GM12878 (cell line): ENCODE measurements around the gene ARHGAP20. TPM values are rescaled to one million over a fixed set of nuclear protein-coding genes. Genes with fewer than 3 reads are reported as not detected.

Source experiments
- ATAC-seq: fragments of 200-7000 bp; cut with Tn5 transposase; 3 replicates; pipeline ENCODE4 v1.9.1; 2020; ENCODE audit warnings: mild to moderate bottlenecking, moderate library complexity
- BruUV-seq: library from RNA; stranded (reverse); fragments of 400-500 nt; replicated peaks from 2 replicates; lab custom pipeline; 2021; lab: Mats Ljungman, UMichigan
- CTCF ChIA-PET: fragments of 300-600 bp; sonication (Branson Sonifier 250); formaldehyde crosslinking; extraction: SDS; loops from one replicate; lab custom pipeline; 2021; ENCODE audit warnings: inconsistent platforms; lab: Yijun Ruan, JAX
- POLR2A ChIA-PET: fragments of 350-600 bp; formaldehyde crosslinking; extraction: SDS; loops from one replicate; lab custom pipeline; 2021; ENCODE audit warnings: inconsistent platforms; lab: Charles Lee
- RAD21 ChIA-PET: fragments of 300-600 bp; sonication (Branson Sonifier 250); formaldehyde crosslinking; loops from one replicate; lab custom pipeline; 2023; ENCODE audit warnings: antibody characterized with exemption; ENCODE audit not compliant: unreplicated experiment; lab: Charles Lee
- SMC1A ChIA-PET: fragments of 300-600 bp; sonication (Branson Sonifier 250); formaldehyde crosslinking; loops from one replicate; lab custom pipeline; 2023; ENCODE audit not compliant: unreplicated experiment, uncharacterized antibody; lab: Charles Lee
- DNase-seq: peaks from one replicate; pipeline ENCODE4 v3.0.0-alpha.2; 2011; ENCODE audit warnings: low read depth, low spot score
- FAIRE-seq: peaks from 3 replicates; lab custom pipeline; 2011; peaks lifted over from hg19 to GRCh38; lab: Jason Lieb, UNC
- H2AFZ ChIP-seq: 2 replicates; pipeline ENCODE4 v1.6.0; 2011; ENCODE audit warnings: low read depth, low read length, control low read depth; ENCODE audit not compliant: control insufficient read depth
- H3K27ac ChIP-seq: 2 replicates; pipeline ENCODE4 v1.5.1; 2011; ENCODE audit warnings: control low read depth; ENCODE audit not compliant: control insufficient read depth, insufficient read depth
- H3K27me3 ChIP-seq, 2 experiments: replicated peaks in 1 of 2; 2 replicates each; pipeline versions ENCODE4 v1.6.0 to v1.6.1; 2011; ENCODE audit warnings: low read length in 1 of 2; ENCODE audit not compliant: control insufficient read depth in 2 of 2, insufficient read depth in 2 of 2
- H3K36me3 ChIP-seq, 2 experiments: 2 replicates each; pipeline ENCODE4 v1.5.1; 2011; ENCODE audit warnings: low read length in 1 of 2; ENCODE audit not compliant: control insufficient read depth in 2 of 2, insufficient read depth in 2 of 2
- H3K4me1 ChIP-seq: 2 replicates; pipeline ENCODE4 v1.6.1; 2011; ENCODE audit warnings: mild to moderate bottlenecking, low read length, moderate library complexity, mixed read lengths; ENCODE audit not compliant: control insufficient read depth, insufficient read depth
- H3K4me2 ChIP-seq: 2 replicates; pipeline ENCODE4 v1.6.0; 2011; ENCODE audit warnings: control low read depth; ENCODE audit not compliant: control insufficient read depth, insufficient read depth
- H3K4me3 ChIP-seq: fragments of 200-600 bp; sonication (generic); 2 replicates; pipeline ENCODE4 v1.5.1; 2016
- H3K79me2 ChIP-seq: 2 replicates; pipeline ENCODE4 v1.6.0; 2011; ENCODE audit warnings: low read length; ENCODE audit not compliant: control insufficient read depth, insufficient read depth
- H3K9ac ChIP-seq: 2 replicates; pipeline ENCODE4 v1.8.0; 2011; ENCODE audit warnings: low read length, control low read depth, mixed read lengths; ENCODE audit not compliant: control insufficient read depth, insufficient read depth
- H3K9me3 ChIP-seq: replicated peaks from 3 replicates; pipeline ENCODE4 v1.5.1; 2011; ENCODE audit warnings: mild to moderate bottlenecking, low read length; ENCODE audit not compliant: control insufficient read depth, insufficient read depth
- H4K20me1 ChIP-seq: 2 replicates; pipeline ENCODE4 v1.6.0; 2011; ENCODE audit not compliant: control insufficient read depth, insufficient read depth
- CHD1 ChIP-seq: IDR thresholded peaks from 2 replicates; pipeline ENCODE4 v1.6.1; 2012; ENCODE audit warnings: low read depth, low read length, improper control_type of control experiment
- CUX1 ChIP-seq: IDR thresholded peaks from 2 replicates; pipeline ENCODE4 v1.6.1; 2012; ENCODE audit warnings: improper control_type of control experiment, low read depth, low read length; ENCODE audit not compliant: insufficient replicate concordance
- EP300 ChIP-seq, 2 experiments: fragments of 150-350 bp in 1 of 2; IDR thresholded peaks; 2 replicates each; pipeline ENCODE4 v1.6.1; 2011 to 2012; ENCODE audit warnings: low read depth in 2 of 2, low read length in 2 of 2, borderline replicate concordance in 1 of 2, improper control_type of control experiment in 1 of 2, inconsistent platforms in 1 of 2; ENCODE audit not compliant: control insufficient read depth in 1 of 2
- KLF5 ChIP-seq: fragments of 450-650 bp; IDR thresholded peaks from 2 replicates; pipeline ENCODE4 v1.6.1; 2014; ENCODE audit warnings: mild to moderate bottlenecking; ENCODE audit not compliant: partially characterized antibody
- RB1 ChIP-seq: fragments of 450-650 bp; formaldehyde crosslinking; IDR thresholded peaks from 2 replicates; pipeline ENCODE4 v1.6.1; 2017; ENCODE audit warnings: mild to moderate bottlenecking, borderline replicate concordance
- RELB ChIP-seq: fragments of 450-650 bp; IDR thresholded peaks from 2 replicates; pipeline ENCODE4 v1.6.1; 2017; ENCODE audit warnings: low read depth, mild to moderate bottlenecking, moderate library complexity
- TARDBP ChIP-seq: IDR thresholded peaks from 2 replicates; pipeline ENCODE4 v1.6.1; 2016; ENCODE audit warnings: borderline replicate concordance
- TCF3 ChIP-seq: IDR thresholded peaks from 2 replicates; pipeline ENCODE4 v1.6.1; 2012; ENCODE audit warnings: low read depth, mild to moderate bottlenecking, low read length, borderline replicate concordance; ENCODE audit not compliant: insufficient read depth
- ZNF622 ChIP-seq: fragments of 450-650 bp; IDR thresholded peaks from 2 replicates; pipeline ENCODE4 v1.6.1; 2017; ENCODE audit warnings: mild to moderate bottlenecking, inconsistent platforms
- ZSCAN29 ChIP-seq: fragments of 450-650 bp; IDR thresholded peaks from 2 replicates; pipeline ENCODE4 v1.6.1; 2017; ENCODE audit warnings: mild to moderate bottlenecking, moderate library complexity
- WGBS: methylation state at CpG from one replicate; pipeline ENCODE4 v1.1.6; 2016; ENCODE audit warnings: low lambda C conversion rate; ENCODE audit not compliant: insufficient replicate concordance, insufficient coverage; ENCODE audit errors: missing lambda C conversion rate; 5-methylcytosine and 5-hydroxymethylcytosine counted together
- in situ Hi-C: fragments of 300-500 bp; cut with MboI; formaldehyde crosslinking; loops from 9 replicates; pipeline ENCODE4 v1.14.3; 2018; ENCODE audit warnings: mixed read lengths
- intact Hi-C: fragments of 100-400 bp; cut with micrococcal nuclease; formaldehyde crosslinking; loops from one replicate; pipeline ENCODE4 v1.14.2; 2022; ENCODE audit not compliant: unreplicated experiment
- polyA plus RNA-seq, 11 experiments: library from polyadenylated mRNA; depleted of rRNA in 4 of 11; unstranded in 6 of 11; stranded (reverse) in 5 of 11; fragments of >200 nt; fragmentation: Nextera tagmentation in 4 of 11; fragmentation: Illumina TruSeq in 1 of 11; extraction: Ambion mirVana in 4 of 11; extraction: Trizol in 1 of 11; gene quantifications; 1 replicate in 1 of 11; 2 replicates in 10 of 11; pipeline versions ENCODE4 v1.2.1 to v1.2.3, GENCODE V29; 2011 to 2016; ENCODE audit warnings: inconsistent platforms in 2 of 11, missing spikeins in 2 of 11, low read depth in 1 of 11
- total RNA-seq, 4 experiments: library from RNA; depleted of rRNA in 3 of 4; stranded (reverse); fragments of >200 nt in 3 of 4; fragmentation: Illumina TruSeq in 1 of 4; extraction: Trizol in 1 of 4; gene quantifications; 2 replicates each; pipeline versions ENCODE4 v1.2.1 to v1.2.3, GENCODE V29; 2013 to 2021
- TF ChIP-seq, protein P1 (sequence below): IDR thresholded peaks from 2 replicates; pipeline ENCODE4 v1.6.1; 2012; ENCODE audit warnings: low read depth, low read length, improper control_type of control experiment
- TF ChIP-seq, protein P2 (sequence below): fragments of 450-650 bp; IDR thresholded peaks from 2 replicates; pipeline ENCODE4 v1.6.1; 2014; ENCODE audit warnings: mild to moderate bottlenecking

ARHGAP20 gene
- total and polyA plus RNA-seq, 10 of the 15 experiments (the other 5 are each of a cell fraction or from before 2014, with no cell fraction given), result 0.01 TPM; not detected in 9

- Histone ChIP-seq H4K20me1 (no peaks in the 10 kb centered on the region), H3K27ac (no peak overlapping the region), H3K4me3 (no peak overlapping the region), H3K4me1 (no peaks in the 10 kb centered on the region), H2AFZ (no peak overlapping the region), H3K79me2 (no peaks in the 10 kb centered on the region), H3K27me3 (peaks cover 7 to 11% of the 10 kb centered on the region in 2 experiments), H3K9me3 (no peaks in the 10 kb centered on the region; the same call in 2 of the 3 replicates), H3K9ac (no peak overlapping the region), H3K4me2 (no peak overlapping the region), H3K36me3 (no peaks in the 10 kb centered on the region)
- ChIA-PET CTCF (no interaction called here), RAD21 (no interaction called here), SMC1A (interaction anchor here (0.9 kb wide), 1 partner anchor 253 kb away, joined by 3 read pairs; no protein-coding TSS in a partner anchor), POLR2A (interaction anchor here (0.6 kb wide), 1 partner anchor 237 kb away, joined by 5 read pairs; no protein-coding TSS in a partner anchor)
- no peak for FAIRE-seq
- no peak for ATAC-seq
- in situ Hi-C loops, result no loop called here
- WGBS, result 82% methylated on average over 2 of the region's 2 CpGs
- BruUV-seq, result no TSS peak
- intact Hi-C loops, result no loop called here
- DNase-seq, result no peak
- no peak for TF ChIP-seq KLF5
- no peak for TF ChIP-seq CHD1
- TF ChIP-seq, protein P1, sequence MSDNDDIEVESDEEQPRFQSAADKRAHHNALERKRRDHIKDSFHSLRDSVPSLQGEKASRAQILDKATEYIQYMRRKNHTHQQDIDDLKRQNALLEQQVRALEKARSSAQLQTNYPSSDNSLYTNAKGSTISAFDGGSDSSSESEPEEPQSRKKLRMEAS, result no peak
- TF ChIP-seq ZNF622, result no peak
- no peak for TF ChIP-seq TARDBP
- TF ChIP-seq ZSCAN29, result no peak
- TF ChIP-seq EP300 (IDR thresholded peaks at IDR 0.05; ENCODE audit: borderline replicate concordance in 1 of 2, control insufficient read depth in 1 of 2, low read depth in 2 of 2, low read length in 2 of 2), result no peak
- no peak for TF ChIP-seq RB1
- TF ChIP-seq, protein P2, sequence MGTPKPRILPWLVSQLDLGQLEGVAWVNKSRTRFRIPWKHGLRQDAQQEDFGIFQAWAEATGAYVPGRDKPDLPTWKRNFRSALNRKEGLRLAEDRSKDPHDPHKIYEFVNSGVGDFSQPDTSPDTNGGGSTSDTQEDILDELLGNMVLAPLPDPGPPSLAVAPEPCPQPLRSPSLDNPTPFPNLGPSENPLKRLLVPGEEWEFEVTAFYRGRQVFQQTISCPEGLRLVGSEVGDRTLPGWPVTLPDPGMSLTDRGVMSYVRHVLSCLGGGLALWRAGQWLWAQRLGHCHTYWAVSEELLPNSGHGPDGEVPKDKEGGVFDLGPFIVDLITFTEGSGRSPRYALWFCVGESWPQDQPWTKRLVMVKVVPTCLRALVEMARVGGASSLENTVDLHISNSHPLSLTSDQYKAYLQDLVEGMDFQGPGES, result no peak
- no peak for TF ChIP-seq CUX1
- no peak for TF ChIP-seq RELB
- TF ChIP-seq TCF3, result no peak
These were observed 4.1 kb upstream of the ARHGAP20 start for GRCh38 chr11:110716361-110716760.
